Measurements from ENCODE around the gene ENGASE.

The ENGASE gene

GRCh38 chr17:79095345-79096055 lies 20.9 kb downstream of the ENGASE start:
- DNase-seq = no peak

GRCh38 chr17:79096477-79096876 lies 21.9 kb downstream of the ENGASE start:
- DNase-seq = no peak

GRCh38 chr17:79097226-79098055 lies 22.8 kb downstream of the ENGASE start:
- DNase-seq = no peak

- DNase-seq = no peak
Observed at GRCh38 chr17:79098282-79098867, 23.8 kb downstream of the ENGASE start.

GRCh38 chr17:79100405-79100804 lies 25.8 kb downstream of the ENGASE start:
- no peak for DNase-seq

- no peak for DNase-seq
Observed at GRCh38 chr17:79101111-79101673, 26.6 kb downstream of the ENGASE start.

- DNase-seq = no peak
Observed at GRCh38 chr17:79102214-79102613, 27.6 kb downstream of the ENGASE start.

GRCh38 chr17:79104898-79105600 lies 30.4 kb downstream of the ENGASE start:
- no peak for DNase-seq

- no peak for DNase-seq
Observed at GRCh38 chr17:79105937-79106336, 31.3 kb downstream of the ENGASE start.

- no peak for DNase-seq
Observed at GRCh38 chr17:79106958-79107357, 32.3 kb downstream of the ENGASE start.

- no peak for DNase-seq
Observed at GRCh38 chr17:79107499-79108231, 33.0 kb downstream of the ENGASE start.

- DNase-seq = no peak
Observed at GRCh38 chr17:79108232-79108850, 33.7 kb downstream of the ENGASE start.

GRCh38 chr17:79108870-79109269 lies 34.2 kb downstream of the ENGASE start:
- no peak for DNase-seq

GRCh38 chr17:79109584-79109983 lies 35.0 kb downstream of the ENGASE start:
- no peak for DNase-seq

- no peak for DNase-seq
Observed at GRCh38 chr17:79111097-79111496, 36.5 kb downstream of the ENGASE start.

- DNase-seq = no peak
Observed at GRCh38 chr17:79112471-79112870, 37.8 kb downstream of the ENGASE start.

- no peak for DNase-seq
Observed at GRCh38 chr17:79113699-79114457, 39.3 kb downstream of the ENGASE start.

GRCh38 chr17:79114458-79115301 lies 40.1 kb downstream of the ENGASE start:
- DNase-seq = no peak

GRCh38 chr17:79115487-79115886 lies 40.9 kb downstream of the ENGASE start:
- no peak for DNase-seq

Data from cortex of kidney (tissue), 1 donor.